Sigmoid colon (tissue), 7 donors: ENCODE measurements around the gene MR1. TPM values are rescaled to one million over a fixed set of nuclear protein-coding genes. Genes with fewer than 3 reads are reported as not detected.

Source experiments
- DNase-seq: peaks from one replicate; pipeline ENCODE4 v3.0.0-alpha.2; 2019
- H3K27ac ChIP-seq, 4 donors: fragments of 200-600 bp; sonication (generic); one replicate each; pipeline ENCODE4 v1.5.1; 2016 to 2019; ENCODE audit warnings: mild to moderate bottlenecking in 1 of 4
- H3K27me3 ChIP-seq, 3 donors: fragments of 200-600 bp; sonication (generic); one replicate each; pipeline ENCODE4 v1.5.1; 2019; ENCODE audit warnings: mild to moderate bottlenecking in 1 of 3
- H3K36me3 ChIP-seq, 4 donors: fragments of 200-600 bp; sonication (generic); one replicate each; pipeline ENCODE4 v1.5.1; 2016 to 2019
- H3K4me1 ChIP-seq, 4 donors: fragments of 200-600 bp; sonication (generic); one replicate each; pipeline ENCODE4 v1.5.1; 2017 to 2019
- H3K4me3 ChIP-seq, 4 donors: fragments of 200-600 bp; sonication (generic); one replicate each; pipeline ENCODE4 v1.5.1; 2017 to 2019; ENCODE audit warnings: mild to moderate bottlenecking in 2 of 4, moderate library complexity in 1 of 4
- H3K9me3 ChIP-seq, 4 donors: fragments of 200-600 bp in 3 of 4; sonication (generic) in 3 of 4; one replicate each; pipeline versions ENCODE4 v1.5.1 to v1.6.1; 2013 to 2019
- EP300 ChIP-seq, 4 donors: sonication (generic); formaldehyde crosslinking; IDR thresholded peaks; one replicate each; pipeline ENCODE4 v1.6.1; 2017; ENCODE audit warnings: antibody characterized with exemption in 4 of 4
- POLR2A ChIP-seq, 2 donors: fragments of 450-650 bp; IDR thresholded peaks; one replicate each; pipeline ENCODE4 v1.6.1; 2016; ENCODE audit warnings: antibody characterized with exemption in 2 of 2, mild to moderate bottlenecking in 2 of 2, moderate library complexity in 2 of 2
- POLR2AphosphoS5 ChIP-seq, 4 donors: sonication (generic); formaldehyde crosslinking; IDR thresholded peaks; one replicate each; pipeline ENCODE4 v1.6.1; 2017; ENCODE audit warnings: antibody characterized with exemption in 4 of 4
- WGBS, 2 donors: extraction: QIAGEN DNeasy Blood & Tissue Kit; methylation state at CpG; one replicate each; pipeline ENCODE4 v1.1.7; 2013; 5-methylcytosine and 5-hydroxymethylcytosine counted together
- intact Hi-C: fragments of 100-400 bp; cut with DNase I; formaldehyde crosslinking; loops from one replicate; pipeline ENCODE4 v1.15.1; 2023
- polyA plus RNA-seq, 3 donors: library from polyadenylated mRNA; stranded (reverse); fragments of 200-250 nt; gene quantifications; one replicate each; pipeline ENCODE4 v1.2.3, GENCODE V29; 2013
- total RNA-seq, 4 donors: library from RNA; depleted of rRNA; stranded (reverse); fragments of >200 nt; gene quantifications; one replicate each; pipeline ENCODE4 v1.1.0, GENCODE V29; 2016
- TF ChIP-seq, protein P1 (sequence below), 4 experiments: fragments of 450-650 bp in 3 of 4; fragments of 200-600 bp in 1 of 4; IDR thresholded peaks; one replicate each; pipeline ENCODE4 v1.5.1; 2016 to 2019; ENCODE audit warnings: antibody characterized with exemption in 4 of 4, mild to moderate bottlenecking in 3 of 4, moderate library complexity in 2 of 4
- donor health status: healthy with polysubstance abuse.
- donor health status: Bipolar disorder and iron deficiency.
- donor health status: healthy.

MR1 gene
- total and polyA plus RNA-seq, 7 donors = 1.8 to 12.2 (median 10.3) TPM

- Histone ChIP-seq H3K36me3 (no peaks in the 10 kb centered on the region), H3K4me3 (no peak overlapping the region), H3K9me3 (no peaks in the 10 kb centered on the region), H3K4me1 (peaks cover 0 to 35% (median 20%) of the 10 kb centered on the region in 4 donors), H3K27me3 (no peaks in the 10 kb centered on the region), H3K27ac (no peak overlapping the region)
- intact Hi-C loops = no loop called here
- 86 to 93% methylated on average over 8 of the region's 8 CpGs for WGBS, 2 donors
- TF ChIP-seq, protein P1, sequence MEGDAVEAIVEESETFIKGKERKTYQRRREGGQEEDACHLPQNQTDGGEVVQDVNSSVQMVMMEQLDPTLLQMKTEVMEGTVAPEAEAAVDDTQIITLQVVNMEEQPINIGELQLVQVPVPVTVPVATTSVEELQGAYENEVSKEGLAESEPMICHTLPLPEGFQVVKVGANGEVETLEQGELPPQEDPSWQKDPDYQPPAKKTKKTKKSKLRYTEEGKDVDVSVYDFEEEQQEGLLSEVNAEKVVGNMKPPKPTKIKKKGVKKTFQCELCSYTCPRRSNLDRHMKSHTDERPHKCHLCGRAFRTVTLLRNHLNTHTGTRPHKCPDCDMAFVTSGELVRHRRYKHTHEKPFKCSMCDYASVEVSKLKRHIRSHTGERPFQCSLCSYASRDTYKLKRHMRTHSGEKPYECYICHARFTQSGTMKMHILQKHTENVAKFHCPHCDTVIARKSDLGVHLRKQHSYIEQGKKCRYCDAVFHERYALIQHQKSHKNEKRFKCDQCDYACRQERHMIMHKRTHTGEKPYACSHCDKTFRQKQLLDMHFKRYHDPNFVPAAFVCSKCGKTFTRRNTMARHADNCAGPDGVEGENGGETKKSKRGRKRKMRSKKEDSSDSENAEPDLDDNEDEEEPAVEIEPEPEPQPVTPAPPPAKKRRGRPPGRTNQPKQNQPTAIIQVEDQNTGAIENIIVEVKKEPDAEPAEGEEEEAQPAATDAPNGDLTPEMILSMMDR (IDR thresholded peaks at IDR 0.05) = no peak
- TF ChIP-seq POLR2A (IDR thresholded peaks at IDR 0.05) (no peak), POLR2AphosphoS5 (IDR thresholded peaks at IDR 0.05) (no peak)
- no peak for DNase-seq
These were observed 17.2 kb upstream of the MR1 start for GRCh38 chr1:181016563-181016962.

- WGBS, 2 donors = 34 to 82% methylated on average over 1 of the region's 1 CpG
- Histone ChIP-seq H3K27me3 (no peaks in the 10 kb centered on the region), H3K27ac (no peak overlapping the region), H3K36me3 (no peaks in the 10 kb centered on the region), H3K4me1 (peaks cover 5 to 28% (median 21%) of the 10 kb centered on the region in 4 donors), H3K9me3 (no peaks in the 10 kb centered on the region), H3K4me3 (no peak overlapping the region)
- no peak for DNase-seq
- intact Hi-C loops = no loop called here
- TF ChIP-seq POLR2AphosphoS5 (IDR thresholded peaks at IDR 0.05) (no peak), POLR2A (IDR thresholded peaks at IDR 0.05) (no peak), EP300 (IDR thresholded peaks at IDR 0.05) (no peak)
- TF ChIP-seq, protein P1 (IDR thresholded peaks at IDR 0.05) = no peak
These were observed 14.7 kb upstream of the MR1 start for GRCh38 chr1:181018901-181019681.

GRCh38 chr1:181021159-181021558 lies 12.6 kb upstream of the MR1 start:
- Histone ChIP-seq H3K27ac (peak overlapping the region; percentile 90 to 97 (median 96)), H3K27me3 (no peaks in the 10 kb centered on the region), H3K36me3 (no peaks in the 10 kb centered on the region), H3K4me1 (peaks cover 5 to 20% (median 20%) of the 10 kb centered on the region in 4 donors), H3K4me3 (peak overlapping the region in 3 of 4 donors; percentile 98 to 99 (median 99)), H3K9me3 (no peaks in the 10 kb centered on the region)
- intact Hi-C loops = loop anchor here (5.0 to 10.0 kb wide), 4 partner anchors 66 to 386 kb away; partner anchors contain the start of genes IER5, KIAA1614 and XPR1
- 43 to 54% methylated on average over 3 of the region's 3 CpGs for WGBS, 2 donors
- TF ChIP-seq POLR2A (IDR thresholded peaks at IDR 0.05) (no peak), POLR2AphosphoS5 (IDR thresholded peaks at IDR 0.05) (no peak)
- DNase-seq = no peak

- Histone ChIP-seq H3K4me3 (peak overlapping the region; percentile 89 to 99 (median 98)), H3K27me3 (no peaks in the 10 kb centered on the region), H3K9me3 (no peaks in the 10 kb centered on the region), H3K4me1 (peaks cover 5 to 20% (median 18%) of the 10 kb centered on the region in 4 donors), H3K27ac (peak overlapping the region; percentile 90 to 97 (median 96)), H3K36me3 (no peaks in the 10 kb centered on the region)
- TF ChIP-seq POLR2A (IDR thresholded peaks at IDR 0.05) = no peak
- peak in 1 of 4 donors; percentile 56 for TF ChIP-seq POLR2AphosphoS5 (IDR thresholded peaks at IDR 0.05)
- TF ChIP-seq, protein P1 (IDR thresholded peaks at IDR 0.05) = no peak
- TF ChIP-seq EP300 (IDR thresholded peaks at IDR 0.05) = no peak
- peak; percentile 82 for DNase-seq
- intact Hi-C loops = loop anchor here (1.0 to 10.0 kb wide), 5 partner anchors 65 to 387 kb away; partner anchors contain the start of genes IER5, KIAA1614 and XPR1
- WGBS, 2 donors = 1% methylated on average over 23 of the region's 23 CpGs
These were observed 11.9 kb upstream of the MR1 start for GRCh38 chr1:181021811-181022434.
